ENCODE measurements around the gene PALD1. TPM values are rescaled to one million over a fixed set of nuclear protein-coding genes. Genes with fewer than 3 reads are reported as not detected.

The PALD1 gene
- total and polyA plus RNA-seq, 12 donors = 2.0 to 16.2 (median 7.4) TPM

DNA sequence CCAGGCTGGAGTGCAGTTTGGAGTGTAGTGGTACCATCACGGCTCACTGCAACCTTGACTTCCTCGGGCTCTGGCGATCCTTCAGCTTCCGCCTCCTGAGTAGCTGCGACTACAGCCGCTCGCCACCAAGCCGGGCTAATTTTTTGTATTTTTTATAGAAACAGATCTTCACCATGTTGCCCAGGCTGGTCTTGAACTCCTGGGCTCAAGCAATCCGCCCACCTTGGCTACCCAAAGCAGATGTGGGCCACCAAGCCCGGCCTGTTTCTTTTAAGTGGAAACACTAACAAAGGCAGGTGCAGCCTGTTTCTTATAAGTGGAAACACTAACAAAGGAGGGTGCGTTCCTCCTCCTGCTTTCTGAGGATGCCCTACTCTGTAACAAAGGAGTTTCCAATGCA is 105.8 kb downstream of the PALD1 start:
- intact Hi-C loops (cut with DNase I) = no loop called here
- 65 to 77% (median 73%) methylated on average over 11 of the region's 11 CpGs for WGBS, 4 donors
- no peaks in the 10 kb centered on the region for H3K27me3 ChIP-seq
- H3K27ac ChIP-seq = no peak overlapping the region
- no peaks in the 10 kb centered on the region for H3K4me1 ChIP-seq (replicated peaks in 1 of 2)
- no peaks in the 10 kb centered on the region for H3K36me3 ChIP-seq (replicated peaks in 1 of 2)
- TF ChIP-seq CTCF (IDR thresholded peaks at IDR 0.05) (no peak), POLR2A (IDR thresholded peaks at IDR 0.05) (no peak)
- DNase-seq = peak in 1 of 7 donors; percentile 9
- no peaks in the 10 kb centered on the region for H3K9me3 ChIP-seq (replicated peaks in 1 of 3)
- H3K4me3 ChIP-seq = no peak overlapping the region

GRCh38 chr10:70584909-70585544 is 106.5 kb downstream of the PALD1 start:
- 56 to 68% (median 64%) methylated on average over 6 to 7 of the region's 7 CpGs for WGBS, 4 donors
- H3K36me3 ChIP-seq (replicated peaks in 1 of 2) = no peaks in the 10 kb centered on the region
- H3K9me3 ChIP-seq (replicated peaks in 1 of 3) = no peaks in the 10 kb centered on the region
- H3K4me3 ChIP-seq = no peak overlapping the region
- intact Hi-C loops (cut with DNase I) = no loop called here
- H3K27ac ChIP-seq = no peak overlapping the region
- no peak for TF ChIP-seq CTCF (IDR thresholded peaks at IDR 0.05)
- peak in 1 of 7 donors; percentile 10 for DNase-seq
- no peaks in the 10 kb centered on the region for H3K27me3 ChIP-seq
- no peaks in the 10 kb centered on the region for H3K4me1 ChIP-seq (replicated peaks in 1 of 2)

DNA sequence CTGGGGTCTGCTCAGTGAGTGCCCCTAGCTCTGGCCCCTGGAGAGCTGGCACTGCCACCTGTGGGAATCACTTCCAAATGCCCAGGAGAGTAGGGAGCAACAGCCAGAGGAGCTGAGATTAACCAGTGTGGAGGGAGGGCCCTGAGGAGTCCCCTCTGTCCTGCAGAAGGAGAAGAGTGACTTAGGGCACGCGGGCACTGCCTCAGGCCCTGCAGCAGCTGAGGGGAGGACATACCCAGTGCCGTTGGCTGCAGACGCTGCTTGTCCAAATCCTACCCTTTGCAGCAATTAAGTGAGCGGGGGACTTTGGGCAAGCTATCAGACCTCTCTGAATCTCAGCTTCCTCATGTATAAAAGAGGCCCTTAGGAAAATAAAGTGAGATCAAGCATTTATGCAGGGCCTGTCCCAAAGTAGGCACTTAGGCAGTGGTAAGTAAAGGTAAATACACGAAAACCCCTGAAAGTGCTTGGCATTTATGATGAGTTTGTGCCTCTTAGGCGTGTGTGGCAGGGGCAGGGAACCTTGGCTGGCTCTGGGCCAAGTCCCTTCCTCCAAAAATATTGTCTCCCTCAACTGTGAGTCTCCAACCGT is 107.1 kb downstream of the PALD1 start:
- Histone ChIP-seq H3K27ac (no peak overlapping the region), H3K9me3 (replicated peaks in 1 of 3) (no peaks in the 10 kb centered on the region), H3K36me3 (replicated peaks in 1 of 2) (no peaks in the 10 kb centered on the region), H3K4me3 (no peak overlapping the region), H3K4me1 (replicated peaks in 1 of 2) (no peaks in the 10 kb centered on the region), H3K27me3 (no peaks in the 10 kb centered on the region)
- DNase-seq = no peak
- intact Hi-C loops (cut with DNase I) = no loop called here
- TF ChIP-seq CTCF (IDR thresholded peaks at IDR 0.05) (no peak), POLR2A (IDR thresholded peaks at IDR 0.05) (no peak)
- WGBS, 4 donors = 73 to 87% (median 82%) methylated on average over 5 to 8 of the region's 8 CpGs

DNA sequence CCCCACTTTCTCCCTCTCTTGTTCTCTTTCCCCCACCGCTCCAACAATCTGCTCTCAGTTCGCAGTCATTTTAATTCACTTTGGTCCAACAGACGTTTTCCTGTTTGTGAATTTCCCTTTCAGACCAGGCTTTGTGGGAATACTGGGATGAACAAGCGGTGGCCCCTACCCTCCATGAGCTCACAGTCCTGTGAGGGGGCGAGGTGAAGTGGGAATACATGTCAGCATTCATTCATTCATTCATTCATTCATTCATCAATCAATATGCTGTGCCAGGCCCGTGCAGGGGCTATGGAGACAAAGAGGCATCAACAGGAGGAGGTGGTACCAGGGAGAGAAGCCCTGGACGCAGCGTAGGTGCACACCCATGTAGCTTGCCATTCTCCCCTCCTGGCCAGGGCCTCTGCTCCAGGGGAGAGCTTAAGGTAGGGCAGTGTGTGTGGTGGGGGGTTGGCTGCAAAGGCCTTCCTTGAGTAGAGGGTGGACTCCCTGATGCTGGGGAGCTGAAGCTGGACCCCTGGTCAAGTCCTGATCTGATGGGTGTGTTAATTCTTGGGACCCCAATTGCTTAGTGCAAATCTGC is 107.9 kb downstream of the PALD1 start:
- Histone ChIP-seq H3K27ac (no peak overlapping the region), H3K9me3 (replicated peaks in 1 of 3) (no peaks in the 10 kb centered on the region), H3K4me3 (no peak overlapping the region), H3K36me3 (replicated peaks in 1 of 2) (no peaks in the 10 kb centered on the region), H3K27me3 (no peaks in the 10 kb centered on the region), H3K4me1 (replicated peaks in 1 of 2) (no peaks in the 10 kb centered on the region)
- 87 to 96% (median 89%) methylated on average over 7 to 8 of the region's 8 CpGs for WGBS, 4 donors
- intact Hi-C loops (cut with DNase I) = no loop called here
- DNase-seq = peak in 1 of 7 donors; percentile 10
- TF ChIP-seq POLR2A (IDR thresholded peaks at IDR 0.05) (no peak), CTCF (IDR thresholded peaks at IDR 0.05) (no peak)

Data from adrenal gland (tissue), 12 donors.